Naive thymus-derived CD4-positive, alpha-beta T cell (primary cell): Measurements from ENCODE around the gene SNX15. TPM values are rescaled to one million over a fixed set of nuclear protein-coding genes. Genes with fewer than 3 reads are reported as not detected.
"Not testable (repeated sequence)": the region's sequence is repeated elsewhere in the genome, so short reads cannot be mapped to it uniquely, and the experiment has no call there.

ENCODE experiments used
- ATAC-seq: fragments of 150-1000 bp; cut with Tn5 transposase; 2 replicates; pipeline ENCODE4 v1.10.0; 2021; ENCODE audit warnings: mild to moderate bottlenecking, moderate library complexity
- CTCF ChIA-PET: fragments of 350-600 bp; sonication (Branson Sonifier 250); formaldehyde crosslinking; loops from one replicate; lab custom pipeline; 2021; ENCODE audit warnings: antibody characterized with exemption; lab: Charles Lee
- POLR2A ChIA-PET: fragments of 350-600 bp; sonication (Branson Sonifier 250); formaldehyde crosslinking; loops from one replicate; lab custom pipeline; 2021; ENCODE audit warnings: antibody characterized with exemption, inconsistent platforms; lab: Charles Lee
- DNase-seq, 9 donors: peaks; one replicate each; pipeline versions ENCODE4 v3.0.0 to v3.0.0-alpha.2; 2020 to 2022; ENCODE audit warnings: mixed read lengths in 1 of 9
- H3K27ac ChIP-seq: one replicate; pipeline ENCODE4 v1.7.0; 2013; ENCODE audit warnings: mild to moderate bottlenecking, low read depth, low read length, moderate library complexity
- H3K27me3 ChIP-seq, 2 donors: one replicate each; pipeline ENCODE4 v1.7.0; 2013; ENCODE audit warnings: low read length in 2 of 2, mild to moderate bottlenecking in 2 of 2, moderate library complexity in 2 of 2; ENCODE audit not compliant: control insufficient read depth in 2 of 2, insufficient read depth in 2 of 2
- H3K36me3 ChIP-seq, 3 experiments: 1 replicate in 2 of 3; 2 replicates in 1 of 3; pipeline ENCODE4 v1.7.0; 2013; ENCODE audit warnings: low read length in 3 of 3, mild to moderate bottlenecking in 3 of 3, moderate library complexity in 1 of 3; ENCODE audit not compliant: insufficient read depth in 3 of 3, control insufficient read depth in 2 of 3
- H3K4me1 ChIP-seq, 2 donors: one replicate each; pipeline ENCODE4 v1.7.0; 2013; ENCODE audit warnings: low read length in 2 of 2, mild to moderate bottlenecking in 2 of 2, moderate library complexity in 1 of 2; ENCODE audit not compliant: control insufficient read depth in 2 of 2, insufficient read depth in 2 of 2
- H3K4me3 ChIP-seq: 2 replicates; pipeline ENCODE4 v1.7.0; 2013; ENCODE audit warnings: mild to moderate bottlenecking, low read length
- H3K9me3 ChIP-seq, 3 experiments: 1 replicate in 2 of 3; 2 replicates in 1 of 3; pipeline ENCODE4 v1.7.0; 2013; ENCODE audit warnings: low read length in 3 of 3; ENCODE audit not compliant: control insufficient read depth in 2 of 3
- H3K27ac Mint-ChIP-seq, 9 donors: one replicate each; pipeline ENCODE4 v1.8.0; 2020 to 2022; ENCODE audit warnings: mixed read lengths in 9 of 9, mild to moderate bottlenecking in 8 of 9, moderate library complexity in 5 of 9, inconsistent platforms in 2 of 9
- H3K27me3 Mint-ChIP-seq, 5 donors: one replicate each; pipeline ENCODE4 v1.8.0; 2021 to 2022; ENCODE audit warnings: mixed read lengths in 5 of 5, mild to moderate bottlenecking in 1 of 5
- H3K36me3 Mint-ChIP-seq, 5 donors: one replicate each; pipeline ENCODE4 v1.8.0; 2020 to 2022; ENCODE audit warnings: mixed read lengths in 5 of 5, mild to moderate bottlenecking in 3 of 5, inconsistent platforms in 1 of 5
- H3K4me1 Mint-ChIP-seq, 7 donors: one replicate each; pipeline ENCODE4 v1.8.0; 2020 to 2022; ENCODE audit warnings: mixed read lengths in 7 of 7, mild to moderate bottlenecking in 3 of 7, inconsistent platforms in 1 of 7
- H3K4me3 Mint-ChIP-seq, 10 donors: one replicate each; pipeline ENCODE4 v1.8.0; 2020 to 2022; ENCODE audit warnings: mild to moderate bottlenecking in 10 of 10, mixed read lengths in 10 of 10, moderate library complexity in 6 of 10, inconsistent platforms in 2 of 10
- H3K9me3 Mint-ChIP-seq, 11 donors: one replicate each; pipeline ENCODE4 v1.8.0; 2020 to 2022; ENCODE audit warnings: mixed read lengths in 11 of 11, mild to moderate bottlenecking in 4 of 11, inconsistent platforms in 1 of 11, moderate library complexity in 1 of 11
- intact Hi-C, 2 donors: fragments of 100-400 bp; cut with micrococcal nuclease; formaldehyde crosslinking; loops; one replicate each; pipeline ENCODE4 v1.15.1; 2023
- polyA plus RNA-seq, 2 donors: library from polyadenylated mRNA; unstranded; fragments of 300-500 nt; fragmentation: Illumina TruSeq; gene quantifications; one replicate each; pipeline ENCODE4 v1.2.3, GENCODE V29; 2021
- total RNA-seq, 6 experiments: library from RNA in 5 of 6; stranded (reverse) in 5 of 6; gene quantifications; 1 replicate in 5 of 6; 2 replicates in 1 of 6; pipeline ENCODE4 v1.2.3 and lab custom pipeline; 2021 to 2026

The SNX15 gene
- total and polyA plus RNA-seq, 7 experiments from 2014 or later, result 13.1 to 29.0 (median 17.6) TPM

DNA sequence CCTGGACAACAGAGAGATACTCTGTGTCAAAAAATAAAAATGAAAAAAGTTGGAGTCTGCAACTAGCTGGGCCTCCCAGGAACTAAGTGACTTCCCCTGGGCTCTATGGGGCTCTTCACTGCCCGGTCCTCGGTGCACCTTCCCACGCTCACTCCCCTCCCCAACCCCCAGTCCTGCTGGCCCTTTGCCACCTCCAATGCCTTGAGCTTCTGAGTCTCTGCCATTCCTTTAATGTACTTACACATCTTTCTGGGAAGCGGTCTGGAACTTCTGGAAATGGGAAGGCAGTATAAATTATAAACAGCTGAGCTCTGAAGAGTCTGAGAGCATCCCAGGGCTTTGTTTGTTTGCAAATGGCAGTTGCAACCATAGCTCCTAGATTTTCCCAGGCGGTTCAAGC lies 24.5 kb upstream of the SNX15 start:
- Mint-ChIP-seq H3K4me3 (no peak overlapping the region), H3K36me3 (no peaks in the 10 kb centered on the region), H3K9me3 (no peaks in the 10 kb centered on the region), H3K4me1 (peaks cover 0 to 11% (median 6%) of the 10 kb centered on the region in 7 donors), H3K27me3 (no peaks in the 10 kb centered on the region), H3K27ac (no peak overlapping the region)
- ATAC-seq, result no peak
- DNase-seq, result no peak
- H3K9me3 ChIP-seq, result no peaks in the 10 kb centered on the region
- no peak overlapping the region for H3K27ac ChIP-seq
- intact Hi-C loops, result no loop called here
- no peaks in the 10 kb centered on the region for H3K27me3 ChIP-seq
- POLR2A ChIA-PET, result interaction anchor here (0.9 to 1.6 kb wide), 2 partner anchors 10 to 46 kb away, joined by 3 to 4 read pairs; no protein-coding TSS in a partner anchor
- no peak overlapping the region for H3K4me3 ChIP-seq
- H3K36me3 ChIP-seq, result no peaks in the 10 kb centered on the region
- CTCF ChIA-PET, result no interaction called here
- H3K4me1 ChIP-seq, result no peaks in the 10 kb centered on the region

DNA sequence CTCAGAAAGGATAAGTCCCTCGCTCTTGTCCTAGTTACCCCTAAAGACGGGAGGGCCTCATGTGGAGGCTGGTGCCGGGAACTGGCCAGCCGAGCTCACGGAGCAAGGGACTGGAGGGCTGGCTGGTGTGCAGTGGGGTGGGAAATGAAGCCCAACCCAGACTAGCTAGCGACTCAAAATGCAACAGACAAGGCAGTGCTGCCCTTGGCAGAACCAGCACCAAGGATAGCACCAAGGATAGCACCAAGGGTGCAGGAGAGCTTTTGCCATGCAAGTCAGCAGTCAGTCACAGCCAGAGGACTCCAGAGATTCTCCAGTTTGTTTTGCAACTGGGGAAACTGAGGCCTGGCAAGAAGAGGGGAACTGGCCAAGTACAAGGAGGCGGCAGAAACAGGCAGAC lies 24.0 kb upstream of the SNX15 start:
- Mint-ChIP-seq H3K27ac (no peak overlapping the region), H3K4me1 (peaks cover 0 to 7% (median 6%) of the 10 kb centered on the region in 7 donors), H3K9me3 (no peaks in the 10 kb centered on the region), H3K27me3 (no peaks in the 10 kb centered on the region), H3K4me3 (no peak overlapping the region), H3K36me3 (no peaks in the 10 kb centered on the region)
- POLR2A ChIA-PET, result interaction anchor here (0.9 to 1.6 kb wide), 2 partner anchors 9 to 46 kb away, joined by 3 to 4 read pairs; no protein-coding TSS in a partner anchor
- Histone ChIP-seq H3K4me3 (no peak overlapping the region), H3K27ac (no peak overlapping the region), H3K9me3 (no peaks in the 10 kb centered on the region), H3K27me3 (no peaks in the 10 kb centered on the region), H3K4me1 (no peaks in the 10 kb centered on the region), H3K36me3 (no peaks in the 10 kb centered on the region)
- ATAC-seq (no peak), DNase-seq (no peak)
- intact Hi-C loops, result no loop called here
- CTCF ChIA-PET, result interaction anchor here (0.6 kb wide), 1 partner anchor 309 kb away, joined by 5 read pairs; no protein-coding TSS in a partner anchor

DNA sequence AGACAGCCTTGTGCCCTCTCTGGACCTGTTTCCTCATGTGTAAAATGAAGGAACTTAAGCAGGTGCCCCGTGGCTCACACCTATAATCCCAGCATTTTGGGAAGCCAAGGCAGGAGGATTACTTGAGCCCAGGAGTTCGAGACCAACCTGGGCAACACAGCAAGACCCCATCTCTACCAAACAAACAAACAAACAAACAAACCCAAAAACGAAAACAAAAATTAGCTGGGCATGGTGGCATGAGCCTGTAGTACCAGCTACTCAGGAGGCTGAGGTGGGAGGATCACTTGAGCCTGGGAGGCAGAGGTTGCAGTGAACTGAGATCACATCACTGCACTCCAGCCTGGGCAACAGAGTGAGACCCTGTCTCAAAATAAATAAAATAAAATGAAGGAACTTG lies 23.3 kb upstream of the SNX15 start:
- CTCF ChIA-PET, result interaction anchor here (0.6 kb wide), 1 partner anchor 308 kb away, joined by 5 read pairs; no protein-coding TSS in a partner anchor
- not testable (repeated sequence) for ATAC-seq
- POLR2A ChIA-PET, result interaction anchor here (1.6 kb wide), 1 partner anchor 9 kb away, joined by 3 read pairs; no protein-coding TSS in a partner anchor

GRCh38 chr11:65008016-65008415 lies 19.2 kb upstream of the SNX15 start:
- DNase-seq, result no peak
- CTCF ChIA-PET, result no interaction called here
- no peak overlapping the region for H3K4me3 Mint-ChIP-seq

More for the DNA sequence above, 23.3 kb upstream of the SNX15 start:
- H3K4me1 Mint-ChIP-seq, H3K4me3 Mint-ChIP-seq, H3K9me3 Mint-ChIP-seq, H3K27me3 ChIP-seq, H3K27me3 Mint-ChIP-seq, H3K9me3 ChIP-seq, DNase-seq, H3K4me1 ChIP-seq, H3K4me3 ChIP-seq, H3K27ac ChIP-seq, intact Hi-C loops, H3K36me3 Mint-ChIP-seq, H3K36me3 ChIP-seq, H3K27ac Mint-ChIP-seq: not testable (repeated sequence)

DNA sequence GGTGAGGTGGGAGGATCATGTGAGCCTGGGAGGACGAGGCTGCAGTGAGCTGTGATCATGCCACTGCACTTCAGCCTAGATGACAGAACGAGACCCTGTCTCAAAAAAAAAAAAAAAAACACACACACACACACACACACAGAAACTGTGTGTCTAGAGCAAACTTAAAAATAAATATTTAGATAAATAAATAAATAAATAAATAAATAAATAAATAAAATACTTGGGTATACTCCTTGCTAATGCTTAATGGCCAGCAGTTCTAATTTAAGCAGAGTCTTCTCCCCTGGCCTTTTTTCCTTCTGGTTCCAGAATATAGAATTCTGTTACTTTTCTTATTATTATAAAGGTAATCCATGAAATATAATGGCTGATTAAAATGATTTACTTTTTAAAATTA lies 18.4 kb upstream of the SNX15 start:
- H3K4me1 Mint-ChIP-seq, result peaks cover 0 to 9% (median 8%) of the 10 kb centered on the region in 7 donors
- Histone ChIP-seq H3K27ac (no peak overlapping the region), H3K27me3 (no peaks in the 10 kb centered on the region), H3K4me1 (peaks cover 4 to 5% of the 10 kb centered on the region in 2 donors), H3K36me3 (no peaks in the 10 kb centered on the region), H3K9me3 (no peaks in the 10 kb centered on the region), H3K4me3 (no peak overlapping the region)
- H3K9me3 Mint-ChIP-seq, result no peaks in the 10 kb centered on the region
- intact Hi-C loops, result no loop called here
- ATAC-seq (no peak), DNase-seq (no peak)
- CTCF ChIA-PET, result no interaction called here
- H3K27me3 Mint-ChIP-seq, result no peaks in the 10 kb centered on the region
- H3K36me3 Mint-ChIP-seq, result no peaks in the 10 kb centered on the region
- H3K4me3 Mint-ChIP-seq, result no peak overlapping the region
- no peak overlapping the region for H3K27ac Mint-ChIP-seq
- POLR2A ChIA-PET, result interaction anchor here (0.6 kb wide), 1 partner anchor 123 kb away, joined by 9 read pairs; no protein-coding TSS in a partner anchor

More at GRCh38 chr11:65008016-65008415, 19.2 kb upstream of the SNX15 start:
- no peaks in the 10 kb centered on the region for H3K9me3 ChIP-seq
- no peaks in the 10 kb centered on the region for H3K9me3 Mint-ChIP-seq
- POLR2A ChIA-PET, result interaction anchor here (0.6 kb wide), 1 partner anchor 124 kb away, joined by 9 read pairs; no protein-coding TSS in a partner anchor
- no peaks in the 10 kb centered on the region for H3K36me3 Mint-ChIP-seq
- no peak overlapping the region for H3K4me3 ChIP-seq
- intact Hi-C loops, result no loop called here
- H3K27me3 ChIP-seq, result no peaks in the 10 kb centered on the region
- H3K36me3 ChIP-seq, result no peaks in the 10 kb centered on the region
- no peak overlapping the region for H3K27ac ChIP-seq
- H3K4me1 ChIP-seq, result peaks cover 0 to under 1% of the 10 kb centered on the region in 2 donors
- no peak for ATAC-seq
- no peak overlapping the region for H3K27ac Mint-ChIP-seq
- H3K4me1 Mint-ChIP-seq, result peaks cover 0 to 3% (median 1%) of the 10 kb centered on the region in 7 donors
- H3K27me3 Mint-ChIP-seq, result no peaks in the 10 kb centered on the region

DNA sequence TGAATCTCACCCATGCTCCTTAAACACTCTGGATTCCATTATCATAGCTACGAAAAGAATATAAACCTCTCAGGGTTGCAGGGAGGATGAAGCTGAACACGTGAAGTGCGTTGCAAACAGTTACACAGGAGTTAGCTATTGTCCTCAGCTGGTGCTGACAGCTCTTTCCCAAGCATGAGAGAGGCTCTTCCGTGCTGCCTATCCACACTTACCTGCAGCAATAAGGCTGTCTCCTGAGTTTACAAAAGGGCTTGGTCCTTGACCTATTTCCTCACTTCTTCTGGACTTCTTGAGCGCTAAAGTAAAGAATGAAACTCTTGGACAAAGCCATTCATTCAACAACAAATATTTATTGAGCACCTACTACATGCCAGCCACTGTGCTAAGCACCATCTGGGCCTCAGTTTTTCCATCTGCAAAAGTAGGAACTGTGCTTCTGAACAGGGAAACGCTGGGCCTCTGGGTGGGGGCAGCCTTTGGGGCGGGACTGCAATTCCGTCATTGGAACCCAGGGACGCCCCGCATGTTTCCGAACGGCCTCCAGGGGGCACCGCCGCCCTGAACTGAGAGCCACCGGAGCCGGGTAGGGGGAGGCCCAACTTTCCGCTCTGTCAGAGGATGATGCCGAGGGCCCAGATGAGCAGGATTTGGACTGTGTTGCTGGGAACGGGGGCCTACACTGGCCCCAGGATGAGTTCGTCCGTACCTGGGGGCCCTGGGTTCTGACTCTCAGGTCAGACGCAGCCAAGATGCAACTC lies 13.9 kb upstream of the SNX15 start:
- intact Hi-C loops, result loop anchor here (1.0 to 5.0 kb wide), 16 partner anchors 28 to 326 kb away; partner anchors contain the start of genes SAC3D1 (in 2 of the 2), VPS51 (in 2 of the 2), ATG2A (in 1 of the 2) and CAPN1 (in 1 of the 2)
- peaks cover 4 to 9% of the 10 kb centered on the region in 2 donors for H3K4me1 ChIP-seq
- ChIA-PET POLR2A (interaction anchor here (0.5 to 4.0 kb wide), 13 partner anchors 10 to 166 kb away, joined by 3 to 28 read pairs (median 5); partner anchors contain the start of genes CDCA5, FAU, MRPL49 and PPP2R5B), CTCF (interaction anchor here (0.6 to 2.7 kb wide), 24 partner anchors 13 to 458 kb away, joined by 3 to 10 read pairs (median 4); partner anchors contain the start of genes FAU, MRPL49, SAC3D1 and SNX15)
- Mint-ChIP-seq H3K27me3 (no peaks in the 10 kb centered on the region), H3K4me1 (peaks cover 14 to 33% (median 29%) of the 10 kb centered on the region in 7 donors), H3K9me3 (no peaks in the 10 kb centered on the region), H3K27ac (peak overlapping the region; percentile 89 to 99 (median 95)), H3K36me3 (peaks cover 0 to 12% (median 6%) of the 10 kb centered on the region in 5 donors), H3K4me3 (peak overlapping the region; percentile 90 to 95 (median 92))
- H3K9me3 ChIP-seq, result no peaks in the 10 kb centered on the region
- peak; percentile 77 to 93 (median 90) for DNase-seq
- H3K27ac ChIP-seq, result peak overlapping the region; percentile 84
- peaks cover 0 to 3% (median 0%) of the 10 kb centered on the region in 3 experiments for H3K36me3 ChIP-seq
- peak overlapping the region; percentile 97 for H3K4me3 ChIP-seq
- ATAC-seq, result peak; percentile 94
- no peaks in the 10 kb centered on the region for H3K27me3 ChIP-seq
